ENCODE data around the gene BRINP1.
"Not testable (repeated sequence)": the region's sequence is repeated elsewhere in the genome, so short reads cannot be mapped to it uniquely, and the experiment has no call there.

The BRINP1 gene

DNA sequence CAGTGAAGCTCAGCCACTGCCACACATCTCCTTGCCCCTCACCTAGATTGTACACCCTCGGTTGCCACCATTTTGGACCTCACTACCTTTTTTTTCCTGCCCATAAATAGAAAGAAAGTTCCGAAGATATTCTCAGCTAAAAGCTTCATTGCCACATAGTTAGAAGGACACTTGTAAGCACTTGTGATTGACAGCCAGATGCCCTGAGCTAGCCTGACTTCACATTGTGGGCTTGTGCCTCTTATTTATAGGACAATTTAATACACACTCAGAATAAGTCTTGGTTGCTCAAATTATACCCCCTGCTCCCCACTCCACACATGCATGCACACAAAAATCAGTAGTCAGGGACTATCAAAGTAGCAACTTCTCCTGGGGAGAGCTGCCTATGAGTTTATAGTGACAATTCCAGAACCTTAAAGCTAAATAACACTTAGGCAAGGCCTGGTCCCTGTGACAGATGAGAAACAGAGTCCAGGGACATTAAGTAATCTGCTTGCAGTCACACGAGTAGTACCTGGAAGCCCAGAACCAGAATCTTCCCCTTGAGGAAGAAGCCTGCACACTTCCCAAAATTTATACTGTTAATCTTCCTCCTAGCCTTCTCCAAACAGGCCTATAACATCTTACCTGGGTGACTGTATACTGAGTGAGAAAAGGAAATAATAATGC, 184.8 kb downstream of the BRINP1 start:
- DNase-seq, result no peak

DNA sequence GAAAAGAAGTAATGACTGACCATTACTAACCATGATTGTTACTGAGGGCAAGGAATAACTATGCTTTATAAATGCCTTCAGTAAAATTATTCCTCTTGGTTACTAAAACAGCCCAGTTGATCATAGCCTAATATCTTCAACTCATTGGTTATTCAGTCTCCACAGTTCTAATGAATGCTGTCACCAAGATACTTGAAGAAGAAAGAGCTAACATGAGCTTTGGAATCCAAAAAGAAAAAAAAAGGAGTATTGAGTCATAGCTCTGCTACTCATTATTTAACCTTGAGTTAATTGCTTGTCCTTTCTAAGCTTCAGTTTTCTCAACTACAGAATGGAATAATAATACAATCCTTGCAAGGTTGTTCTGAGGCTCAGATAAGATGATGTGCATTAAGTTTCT, 187.7 kb downstream of the BRINP1 start:
- no peak for DNase-seq

DNA sequence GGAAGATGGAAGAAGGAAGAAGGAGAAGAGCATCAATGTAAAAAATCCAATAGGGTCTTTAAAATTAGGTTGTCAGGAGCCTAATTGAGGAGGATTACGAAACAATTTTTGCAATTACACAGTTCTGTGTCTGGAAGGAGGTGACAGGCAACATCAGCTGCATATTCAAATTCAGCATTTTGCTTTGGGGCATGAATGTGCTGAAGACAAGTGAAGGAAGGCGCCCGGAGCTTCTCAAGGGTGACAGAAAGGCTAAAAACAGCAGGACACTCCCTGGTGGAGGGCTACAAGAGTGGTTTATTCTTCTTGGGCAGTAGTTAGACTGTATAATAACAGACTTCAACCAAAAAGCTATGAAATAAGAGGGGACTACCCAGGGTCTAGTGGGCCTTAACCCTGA, 188.3 kb downstream of the BRINP1 start:
- DNase-seq, result no peak

GRCh38 chr9:119179701-119180100, 189.5 kb downstream of the BRINP1 start:
- DNase-seq, result no peak

- DNase-seq, result no peak
These were observed 192.0 kb downstream of the BRINP1 start for GRCh38 chr9:119177196-119177595.

- DNase-seq, result no peak
These were observed 193.7 kb downstream of the BRINP1 start for GRCh38 chr9:119175581-119175980.

GRCh38 chr9:119169222-119169621, 200.0 kb downstream of the BRINP1 start:
- not testable (repeated sequence) for DNase-seq

DNA sequence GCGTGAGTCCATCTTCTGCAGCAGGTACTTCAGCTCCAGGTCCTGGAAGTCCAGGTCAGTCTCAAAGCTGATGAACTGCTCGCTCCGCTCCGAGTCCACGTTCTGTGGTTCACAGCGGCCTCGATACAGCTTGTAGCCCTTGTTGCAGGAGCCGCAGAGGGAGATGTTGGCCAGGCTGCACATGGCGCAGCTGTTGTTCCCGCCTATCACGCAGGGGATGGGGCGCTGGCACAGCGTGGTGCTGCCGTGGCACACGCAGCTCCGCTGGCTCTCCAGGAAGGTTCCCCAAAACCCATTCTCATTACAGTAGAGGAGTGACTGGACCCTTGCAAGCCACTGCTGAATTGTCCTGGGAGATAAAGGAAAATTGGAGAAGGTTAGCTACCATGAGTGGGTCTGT, 201.4 kb downstream of the BRINP1 start:
- no peak for DNase-seq

GRCh38 chr9:119167267-119167666, 202.0 kb downstream of the BRINP1 start:
- no peak for DNase-seq

GRCh38 chr9:119166096-119166495, 203.1 kb downstream of the BRINP1 start:
- DNase-seq, result no peak

GRCh38 chr9:119165131-119165530, 204.1 kb downstream of the BRINP1 start:
- no peak for DNase-seq

DNA sequence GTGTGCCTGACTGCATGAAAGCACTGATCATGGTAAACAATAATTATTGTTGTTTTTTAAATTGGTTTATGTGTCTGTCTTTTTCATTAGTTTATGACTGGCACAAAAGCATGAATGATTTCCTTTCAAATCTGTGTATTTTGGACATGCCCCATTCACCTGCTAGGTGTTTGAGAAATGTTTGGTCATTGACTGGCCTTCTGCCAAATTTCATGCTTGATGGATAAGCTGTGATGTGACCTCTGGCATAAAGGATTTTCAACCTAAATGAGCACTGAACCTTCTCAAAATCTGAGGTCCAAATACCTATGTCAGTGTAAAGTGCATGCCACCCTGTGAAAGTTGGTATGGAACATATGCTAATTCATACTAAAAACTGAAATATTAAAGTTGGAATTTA, 204.5 kb downstream of the BRINP1 start:
- no peak for DNase-seq

GRCh38 chr9:119160551-119160950, 208.7 kb downstream of the BRINP1 start:
- no peak for DNase-seq

DNA sequence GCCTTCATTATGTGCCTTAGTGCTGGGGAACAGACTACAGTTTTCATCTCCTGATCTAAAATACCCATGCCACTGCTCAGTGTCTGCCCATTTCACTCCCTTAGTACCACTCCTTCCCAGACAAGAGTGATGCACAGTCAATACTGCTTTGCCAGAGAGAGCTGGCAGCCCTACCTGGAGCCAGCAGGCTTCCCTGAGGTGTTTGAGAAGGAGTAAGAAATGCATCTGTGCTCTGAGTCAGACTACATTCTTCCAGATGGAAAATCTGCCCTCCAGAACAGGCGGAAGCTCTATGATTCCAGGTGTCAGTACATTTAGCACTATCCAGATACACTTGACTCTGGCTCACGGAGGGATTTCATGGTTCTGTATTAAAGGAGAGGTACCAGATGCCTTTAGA, 209.8 kb downstream of the BRINP1 start:
- no peak for DNase-seq

DNA sequence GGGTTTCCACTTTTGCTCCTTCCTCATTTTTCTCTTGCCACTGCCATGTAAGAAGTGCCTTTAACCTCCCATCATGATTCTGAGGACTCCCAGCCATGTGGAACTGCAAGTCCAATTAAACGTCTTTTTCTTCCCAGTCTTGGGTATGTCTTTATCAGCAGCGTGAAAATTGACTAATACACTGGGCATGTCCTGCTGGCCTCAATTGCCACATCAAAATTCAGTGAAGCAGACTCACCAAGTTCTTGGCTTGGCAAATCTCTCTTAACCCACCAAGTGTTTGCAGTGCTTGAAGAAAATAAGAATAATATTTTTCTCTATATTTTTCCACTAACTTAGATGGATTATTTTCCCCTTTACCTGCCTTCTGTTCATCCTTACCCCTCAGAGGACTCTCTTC, 212.0 kb downstream of the BRINP1 start:
- no peak for DNase-seq

GRCh38 chr9:119156354-119156753, 212.9 kb downstream of the BRINP1 start:
- DNase-seq, result no peak

GRCh38 chr9:119154527-119154926, 214.7 kb downstream of the BRINP1 start:
- no peak for DNase-seq

DNA sequence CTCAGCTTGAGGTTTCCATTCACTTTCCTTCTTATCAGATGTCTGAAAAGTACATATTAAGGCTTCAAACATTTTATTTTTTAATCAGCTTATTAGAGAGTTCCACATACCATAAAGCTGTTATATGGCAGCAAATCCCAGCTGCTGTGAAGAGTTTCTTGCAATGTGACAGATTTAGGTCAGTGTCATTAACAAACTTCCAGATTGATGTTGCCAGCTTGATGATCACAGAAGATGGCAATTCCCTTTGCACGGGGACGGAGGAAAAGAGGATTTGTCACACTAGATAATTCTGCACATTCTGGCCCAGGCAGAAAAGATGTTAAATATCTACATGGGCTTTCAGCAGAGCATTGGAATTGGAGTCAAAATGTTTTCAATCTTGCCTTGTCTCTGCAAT, 215.8 kb downstream of the BRINP1 start:
- no peak for DNase-seq

DNA sequence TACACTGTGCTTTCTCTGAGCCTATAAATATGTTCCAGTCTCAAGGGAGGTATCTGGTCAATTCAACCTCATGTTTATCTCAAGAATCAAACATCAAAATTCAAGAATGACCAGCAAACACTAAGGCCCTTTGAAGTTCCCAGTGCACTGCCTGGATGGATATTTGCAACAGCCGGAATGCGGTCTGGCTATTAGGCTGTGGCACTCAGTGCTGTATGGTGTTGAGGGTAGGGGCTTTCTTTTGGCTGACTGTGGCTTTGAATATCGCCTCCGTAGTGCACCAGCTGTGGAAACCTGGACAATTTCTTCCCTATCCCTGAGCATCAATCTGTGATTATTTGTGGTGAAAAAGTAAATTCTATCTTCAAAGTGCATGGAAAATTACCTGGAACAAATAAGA, 220.4 kb downstream of the BRINP1 start:
- no peak for DNase-seq

GRCh38 chr9:119137479-119137878, 231.8 kb downstream of the BRINP1 start:
- no peak for DNase-seq

DNA sequence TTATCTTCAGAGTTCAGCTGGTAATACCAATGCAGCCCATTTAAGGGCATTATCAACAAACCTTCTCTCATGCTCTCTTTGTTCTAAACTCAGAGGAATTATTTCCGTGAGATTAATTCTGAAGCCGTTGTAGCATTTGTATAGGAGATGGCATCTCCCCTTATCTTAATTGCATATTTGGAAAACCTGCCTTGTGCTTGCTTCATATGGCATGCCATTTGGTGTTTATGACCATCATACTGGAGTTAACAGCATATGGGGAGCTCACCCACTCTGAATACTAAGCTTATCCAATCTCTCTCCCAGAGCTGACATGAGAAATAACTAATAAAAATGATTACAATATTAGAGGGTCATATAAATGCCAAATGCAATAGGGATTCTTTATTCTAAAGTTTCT, 243.2 kb downstream of the BRINP1 start:
- DNase-seq, result no peak

DNA sequence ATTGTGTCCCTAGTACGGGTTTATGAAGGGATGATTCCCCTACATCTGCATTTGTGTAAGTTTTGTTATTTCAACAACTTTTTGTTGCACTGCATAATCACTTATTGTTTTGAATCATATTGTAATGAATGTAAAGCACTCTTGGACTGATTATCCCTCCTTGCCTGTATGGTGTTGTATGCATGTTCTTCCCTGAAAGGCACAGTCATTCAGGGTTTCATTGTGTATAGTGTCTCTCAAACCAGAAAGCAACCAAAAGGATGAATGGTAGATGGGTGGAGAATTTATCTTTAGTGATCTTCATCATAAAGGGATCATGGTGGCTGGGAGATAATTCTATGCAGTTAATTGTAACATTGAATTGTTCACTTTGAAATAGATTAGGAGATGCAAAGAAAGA, 247.3 kb downstream of the BRINP1 start:
- DNase-seq, result no peak

DNA sequence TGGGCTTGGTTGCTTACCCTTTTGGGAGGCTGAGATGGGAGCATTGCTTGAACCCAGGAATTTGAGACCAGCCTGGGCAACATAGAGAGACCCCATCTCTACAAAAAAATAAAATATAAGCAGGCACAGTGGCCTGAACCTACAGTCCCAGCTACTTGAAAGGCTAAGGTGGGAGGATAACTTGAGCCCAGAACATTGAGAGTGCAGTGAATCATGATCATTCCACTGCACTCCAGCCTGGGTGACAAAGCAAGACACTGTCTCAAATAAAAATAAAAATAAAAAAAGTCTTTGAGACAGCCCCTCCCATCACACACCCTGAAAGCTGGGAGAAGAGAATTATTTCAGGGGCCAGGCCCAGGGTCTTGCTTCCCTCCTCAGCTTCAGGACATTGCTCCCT, 251.8 kb downstream of the BRINP1 start:
- no peak for DNase-seq
